T-helper 17 cell (primary cell): ENCODE measurements around the gene NBPF26. TPM values are rescaled to one million over a fixed set of nuclear protein-coding genes. Genes with fewer than 3 reads are reported as not detected.
"Not testable (repeated sequence)": the region's sequence is repeated elsewhere in the genome, so short reads cannot be mapped to it uniquely, and the experiment has no call there.

Source experiments
- ATAC-seq: fragments of 150-1000 bp; cut with Tn5 transposase; 2 replicates; pipeline ENCODE4 v1.10.0; 2021; ENCODE audit warnings: mild to moderate bottlenecking, moderate library complexity
- DNase-seq, 3 donors: peaks; one replicate each; pipeline versions ENCODE4 v3.0.0 to v3.0.0-alpha.2; 2020 to 2021
- H3K9me3 ChIP-seq: one replicate; pipeline ENCODE4 v1.7.0; 2013; ENCODE audit warnings: low read length, mild to moderate bottlenecking; ENCODE audit not compliant: control insufficient read depth, poor library complexity, severe bottlenecking
- H3K27ac Mint-ChIP-seq: one replicate; pipeline ENCODE4 v1.8.0; 2022; ENCODE audit warnings: mild to moderate bottlenecking, moderate library complexity, mixed read lengths
- H3K27me3 Mint-ChIP-seq: one replicate; pipeline ENCODE4 v1.8.0; 2022; ENCODE audit warnings: mixed read lengths
- H3K36me3 Mint-ChIP-seq: one replicate; pipeline ENCODE4 v1.8.0; 2022; ENCODE audit warnings: low read depth, mixed read lengths
- H3K4me1 Mint-ChIP-seq: one replicate; pipeline ENCODE4 v1.8.0; 2022; ENCODE audit warnings: mild to moderate bottlenecking, mixed read lengths
- H3K4me3 Mint-ChIP-seq: one replicate; pipeline ENCODE4 v1.8.0; 2022; ENCODE audit warnings: mild to moderate bottlenecking, moderate library complexity, mixed read lengths
- total RNA-seq, 4 donors: library from RNA in 2 of 4; stranded (reverse) in 2 of 4; gene quantifications; one replicate each; pipeline ENCODE4 v1.2.3 and lab custom pipeline; 2022 to 2026

NBPF26 gene
- 10 to 100 TPM; 23.9 to 36.3 TPM for total RNA-seq
- total RNA-seq (lab: John Stamatoyannopoulos, UW), result 27.7 to 51.8 reads per million in 2 donors

DNA sequence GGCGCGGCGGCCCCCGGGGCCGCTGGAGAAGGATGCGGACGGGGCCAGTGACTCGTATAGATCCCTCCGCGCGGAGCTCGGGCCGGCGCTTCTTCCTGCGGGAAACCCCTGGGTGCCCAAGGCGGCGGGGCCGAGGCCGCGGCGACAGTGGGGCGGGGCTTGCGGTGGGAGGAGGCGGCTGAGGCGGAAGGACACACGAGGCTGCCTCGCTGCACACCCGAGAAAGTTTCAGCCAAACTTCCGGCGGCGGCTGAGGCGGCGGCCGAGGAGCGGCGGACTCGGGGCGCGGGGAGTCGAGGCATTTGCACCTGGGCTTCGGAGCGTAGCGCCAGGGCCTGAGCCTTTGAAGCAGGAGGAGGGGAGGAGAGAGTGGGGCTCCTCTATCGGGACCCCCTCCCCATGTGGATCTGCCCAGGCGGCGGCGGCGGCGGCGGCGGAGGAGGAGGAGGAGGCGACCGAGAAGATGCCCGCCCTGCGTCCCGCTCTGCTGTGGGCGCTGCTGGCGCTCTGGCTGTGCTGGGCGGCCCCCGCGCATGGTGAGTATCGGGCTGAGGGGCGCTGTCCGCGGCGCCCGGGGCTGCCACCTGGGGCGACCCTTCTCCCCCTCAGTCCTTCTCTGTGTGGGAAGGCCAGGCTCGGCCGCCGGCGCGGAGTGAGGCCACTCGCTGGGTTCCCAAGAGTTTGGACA, at the start of gene NBPF26:
NBPF26 (plus strand) TSS at position 231 of the 688 bp plus-strand sequence.
- ATAC-seq (peak; percentile 59), DNase-seq (peak; percentile 16 to 78 (median 65))
- not testable (repeated sequence) for H3K4me3 Mint-ChIP-seq, H3K36me3 Mint-ChIP-seq, H3K4me1 Mint-ChIP-seq, H3K27ac Mint-ChIP-seq, H3K27me3 Mint-ChIP-seq, H3K9me3 ChIP-seq

DNA sequence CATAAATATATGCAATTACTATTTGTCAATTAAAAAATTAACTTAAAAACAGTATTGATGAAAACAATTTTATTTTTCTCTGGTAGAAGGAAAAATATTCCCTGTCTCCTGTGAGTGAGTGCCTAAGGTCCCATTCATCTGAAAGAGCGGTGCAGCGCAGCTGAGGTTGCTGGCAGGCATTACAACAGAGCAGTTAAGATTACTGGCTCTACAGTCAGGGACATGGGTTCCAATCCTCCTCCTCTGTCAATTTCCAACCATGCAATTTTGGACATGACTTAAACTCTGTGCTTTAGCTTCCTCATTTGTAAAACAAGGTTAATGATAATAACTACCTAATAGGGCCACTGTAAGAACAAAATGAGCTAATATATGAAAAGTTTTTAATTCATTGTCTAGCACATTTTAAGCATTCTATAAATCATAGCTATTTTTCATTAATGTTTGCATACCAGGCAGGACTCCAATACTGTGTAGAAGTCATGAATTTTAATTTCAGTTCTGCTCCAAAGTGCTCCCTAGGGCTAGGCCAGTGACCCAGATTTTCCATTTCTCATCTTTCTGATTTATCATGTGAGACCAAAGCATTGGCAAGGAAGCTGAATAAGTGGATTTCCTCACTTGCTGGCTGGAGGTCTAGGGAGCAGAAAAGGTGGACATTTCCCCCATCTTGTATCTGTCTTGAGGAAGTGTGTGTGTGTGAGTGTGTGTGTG, 43.5 kb upstream of the NBPF26 start:
- DNase-seq, H3K36me3 Mint-ChIP-seq, H3K9me3 ChIP-seq, H3K4me3 Mint-ChIP-seq, ATAC-seq, H3K4me1 Mint-ChIP-seq, H3K27ac Mint-ChIP-seq, H3K27me3 Mint-ChIP-seq: not testable (repeated sequence)

DNA sequence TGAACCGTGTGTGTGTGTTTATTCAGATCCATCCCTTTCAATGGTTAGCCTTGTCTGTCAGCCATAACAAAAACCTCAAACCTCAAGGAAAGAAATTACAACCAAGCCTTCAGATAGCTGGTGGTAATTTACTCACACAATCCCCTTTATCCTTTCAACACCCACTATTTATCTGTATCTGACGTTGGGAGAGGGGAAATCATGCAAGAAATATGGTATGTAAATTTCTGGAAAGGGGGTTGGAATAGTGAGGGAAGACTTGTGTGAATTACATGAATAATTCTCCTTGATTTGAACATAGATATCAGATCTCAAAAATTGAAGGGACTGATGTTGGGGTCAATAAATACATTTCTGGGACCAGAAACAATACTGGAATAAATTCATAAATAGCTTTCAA, 42.8 kb upstream of the NBPF26 start:
- DNase-seq, H3K27me3 Mint-ChIP-seq, H3K36me3 Mint-ChIP-seq, H3K4me1 Mint-ChIP-seq, H3K4me3 Mint-ChIP-seq, H3K9me3 ChIP-seq, ATAC-seq, H3K27ac Mint-ChIP-seq: not testable (repeated sequence)

DNA sequence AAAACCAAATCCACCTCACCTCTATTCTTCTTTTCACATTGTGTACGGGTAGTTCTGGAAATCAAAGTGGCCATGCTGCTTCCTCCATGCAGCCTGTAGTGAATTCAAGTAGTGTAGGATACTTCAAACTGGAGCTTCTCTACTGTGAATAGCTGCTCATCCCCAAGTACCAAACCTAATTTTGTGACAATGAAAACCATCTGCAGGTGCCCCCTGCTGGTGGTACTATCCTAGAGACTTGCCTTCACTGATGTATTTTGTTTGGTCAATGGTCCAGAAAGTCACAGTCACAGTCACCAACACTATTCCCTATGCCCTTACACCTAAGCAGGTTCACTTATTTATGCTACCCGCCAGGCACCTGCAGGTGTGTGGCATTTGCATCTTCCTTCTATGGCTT, 39.3 kb upstream of the NBPF26 start:
- H3K4me3 Mint-ChIP-seq, H3K9me3 ChIP-seq, H3K4me1 Mint-ChIP-seq, H3K36me3 Mint-ChIP-seq, H3K27ac Mint-ChIP-seq, H3K27me3 Mint-ChIP-seq, DNase-seq: not testable (repeated sequence)
- peak; percentile 70 for ATAC-seq

DNA sequence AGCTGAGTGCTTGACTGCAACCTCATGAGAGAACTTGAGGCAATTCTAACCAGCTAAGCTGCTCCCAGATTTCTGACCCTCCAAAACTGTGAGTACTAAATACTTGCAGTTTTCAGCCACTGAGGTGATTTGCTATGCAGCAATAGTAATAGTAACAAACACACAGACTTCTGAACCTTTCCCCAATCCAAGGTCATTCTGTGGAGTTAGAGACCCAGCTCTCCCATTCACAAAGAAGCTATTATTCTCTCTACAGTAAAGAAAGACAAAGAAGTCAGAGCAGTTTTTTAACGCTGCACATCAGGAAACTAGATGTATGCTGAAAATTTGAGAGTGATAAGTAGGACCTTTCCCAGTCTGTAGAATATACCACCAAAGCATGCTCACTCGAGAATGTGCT, 38.1 kb upstream of the NBPF26 start:
- not testable (repeated sequence) for H3K4me3 Mint-ChIP-seq, H3K36me3 Mint-ChIP-seq, H3K4me1 Mint-ChIP-seq, DNase-seq, ATAC-seq, H3K27ac Mint-ChIP-seq, H3K27me3 Mint-ChIP-seq, H3K9me3 ChIP-seq

DNA sequence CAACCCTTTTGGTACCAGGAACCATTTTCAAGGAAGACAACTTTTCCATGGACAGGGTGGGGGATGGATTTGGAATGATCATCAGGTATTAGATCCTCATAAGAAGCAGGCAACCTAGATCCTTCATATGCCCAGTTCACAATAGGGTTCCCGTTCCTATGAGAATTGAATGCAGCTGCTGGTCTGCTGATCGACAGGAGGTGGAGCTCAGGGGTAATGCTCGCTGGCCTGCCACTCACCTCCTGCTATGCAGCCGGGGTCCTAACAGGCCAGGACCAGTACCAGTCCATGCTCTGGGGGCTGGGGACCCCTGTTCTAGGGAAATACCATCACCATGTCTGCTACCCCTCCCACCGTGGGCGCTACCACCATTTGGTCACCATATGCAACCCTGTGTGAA, 36.5 kb upstream of the NBPF26 start:
- not testable (repeated sequence) for H3K36me3 Mint-ChIP-seq, ATAC-seq, H3K4me1 Mint-ChIP-seq, H3K4me3 Mint-ChIP-seq, H3K27ac Mint-ChIP-seq, H3K9me3 ChIP-seq, DNase-seq, H3K27me3 Mint-ChIP-seq

DNA sequence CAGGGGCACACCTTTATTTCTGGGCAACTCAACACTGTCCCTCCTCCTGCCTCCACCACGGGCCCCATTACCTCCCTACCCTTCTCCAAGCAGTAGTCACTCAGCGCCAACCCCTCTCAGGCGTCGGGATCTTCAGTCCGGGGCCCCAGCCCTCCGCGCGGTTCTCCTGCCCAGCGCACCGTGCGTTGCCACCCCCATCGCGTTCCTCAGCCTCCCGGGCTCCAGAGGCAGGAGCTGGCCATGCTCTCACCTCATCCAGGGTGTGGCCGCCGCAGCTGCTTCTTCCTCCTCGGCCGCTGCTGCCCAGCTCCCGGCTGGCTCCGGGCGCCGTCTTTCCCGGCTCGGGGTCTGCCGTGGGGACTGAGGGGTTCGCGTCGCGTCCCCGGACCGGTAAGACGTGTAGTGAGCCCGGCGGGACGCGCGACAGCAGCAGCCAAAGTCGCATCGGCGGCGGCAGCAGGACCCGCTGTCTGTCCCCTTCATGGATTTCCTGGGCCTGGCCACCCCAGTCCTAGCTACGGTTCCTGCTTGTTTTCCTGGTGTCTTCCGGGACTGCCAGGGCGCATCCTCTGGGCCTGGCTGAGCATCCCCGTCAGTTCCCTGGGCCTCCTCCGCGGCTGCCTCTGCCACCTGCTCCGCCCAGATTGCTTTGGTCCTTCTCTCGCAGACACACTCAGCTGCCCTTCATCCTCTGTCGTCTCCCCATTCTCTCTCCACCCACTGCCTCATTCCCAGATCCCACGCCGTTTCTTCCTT, 22.8 kb upstream of the NBPF26 start:
- H3K9me3 ChIP-seq, H3K4me3 Mint-ChIP-seq, H3K4me1 Mint-ChIP-seq, H3K36me3 Mint-ChIP-seq, H3K27ac Mint-ChIP-seq, H3K27me3 Mint-ChIP-seq, ATAC-seq: not testable (repeated sequence)
- DNase-seq, result peak in 1 of 3 donors; percentile 2

DNA sequence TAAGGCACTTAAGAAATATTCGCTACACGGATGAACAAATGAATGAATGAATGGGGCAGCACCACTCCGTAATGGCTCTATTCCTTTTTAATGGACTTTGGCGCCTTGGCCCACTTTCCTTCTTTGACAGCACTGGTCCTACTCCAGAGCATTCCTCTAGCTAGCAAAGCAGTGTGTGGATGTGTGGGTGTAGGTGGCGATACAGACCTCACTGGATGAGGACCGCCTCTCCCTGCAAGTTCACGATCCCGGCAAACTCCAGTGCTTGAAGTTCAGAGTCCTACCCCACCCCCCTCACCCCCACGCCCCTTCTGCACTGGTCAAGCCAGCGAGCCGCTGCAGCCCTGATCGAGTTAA, 409 bp upstream of the NBPF26 start:
- not testable (repeated sequence) for H3K27ac Mint-ChIP-seq, H3K9me3 ChIP-seq, H3K27me3 Mint-ChIP-seq, DNase-seq, H3K4me3 Mint-ChIP-seq, H3K36me3 Mint-ChIP-seq, H3K4me1 Mint-ChIP-seq
- peak; percentile 25 for ATAC-seq

DNA sequence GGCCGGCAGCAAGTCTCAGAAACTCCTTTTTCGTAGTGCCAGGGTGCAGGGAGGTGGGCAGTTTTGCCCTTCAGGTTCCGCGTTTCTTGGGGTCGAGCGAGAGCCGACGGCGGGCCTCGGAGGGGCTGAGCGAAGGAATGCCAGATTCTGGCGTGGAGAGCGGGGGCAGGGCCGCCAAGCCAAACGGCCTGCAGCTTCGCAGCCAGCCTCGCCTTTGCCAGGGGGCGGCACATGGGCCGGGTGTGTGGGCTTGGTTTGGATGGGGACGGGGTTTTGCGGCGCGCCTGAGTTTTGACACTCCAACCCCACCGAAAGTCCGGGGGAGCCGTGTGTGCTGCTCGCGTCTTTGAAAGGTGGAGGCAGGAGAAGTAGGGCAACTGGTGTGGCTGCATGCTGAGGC, 762 bp downstream of the NBPF26 start:
- H3K27ac Mint-ChIP-seq, H3K27me3 Mint-ChIP-seq, H3K9me3 ChIP-seq, H3K4me3 Mint-ChIP-seq, H3K36me3 Mint-ChIP-seq, H3K4me1 Mint-ChIP-seq, ATAC-seq: not testable (repeated sequence)
- peak in 1 of 3 donors; percentile 2 for DNase-seq

DNA sequence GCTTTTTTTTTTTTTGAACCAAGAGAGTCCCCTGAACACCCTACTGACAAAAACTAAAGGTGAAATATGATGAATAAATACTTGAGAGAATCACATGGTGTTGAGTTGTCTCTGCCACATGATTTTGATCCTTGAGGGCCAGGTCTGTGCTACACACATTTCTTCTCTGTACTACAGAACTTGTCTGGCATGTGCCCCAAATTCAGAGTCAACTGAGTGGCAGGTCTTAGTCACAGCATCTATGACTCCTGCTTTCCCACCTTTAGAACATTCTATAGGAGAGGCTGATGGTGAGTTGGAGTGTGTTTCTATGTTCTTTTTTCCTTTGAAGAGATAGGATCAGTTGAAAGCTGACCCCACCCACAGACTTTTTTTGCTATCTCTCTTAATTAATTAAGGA, 5.1 kb downstream of the NBPF26 start:
- DNase-seq, H3K4me3 Mint-ChIP-seq, ATAC-seq, H3K9me3 ChIP-seq, H3K36me3 Mint-ChIP-seq, H3K27me3 Mint-ChIP-seq, H3K27ac Mint-ChIP-seq, H3K4me1 Mint-ChIP-seq: not testable (repeated sequence)

DNA sequence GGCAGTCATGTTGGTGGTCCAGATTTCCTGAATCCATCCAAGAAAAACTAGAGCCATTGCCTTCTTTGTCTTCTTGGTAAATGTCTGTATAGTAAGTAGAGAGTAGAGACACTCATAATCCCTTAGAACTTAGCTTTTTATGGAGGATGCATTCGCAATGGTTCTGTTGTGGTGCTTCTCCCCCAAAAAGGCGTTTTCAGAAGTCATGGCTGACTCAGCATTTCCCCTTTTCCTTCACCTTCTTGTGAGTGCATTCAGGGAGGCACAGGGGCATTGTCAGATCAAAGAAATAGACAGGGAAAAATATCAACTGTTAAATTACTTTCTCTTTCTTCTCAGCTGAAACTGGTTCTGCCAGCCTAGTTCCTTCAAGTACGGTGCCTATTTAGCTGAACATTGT, 45.3 kb downstream of the NBPF26 start:
- ATAC-seq, H3K4me3 Mint-ChIP-seq, H3K9me3 ChIP-seq, H3K27ac Mint-ChIP-seq, H3K4me1 Mint-ChIP-seq, DNase-seq, H3K27me3 Mint-ChIP-seq, H3K36me3 Mint-ChIP-seq: not testable (repeated sequence)

DNA sequence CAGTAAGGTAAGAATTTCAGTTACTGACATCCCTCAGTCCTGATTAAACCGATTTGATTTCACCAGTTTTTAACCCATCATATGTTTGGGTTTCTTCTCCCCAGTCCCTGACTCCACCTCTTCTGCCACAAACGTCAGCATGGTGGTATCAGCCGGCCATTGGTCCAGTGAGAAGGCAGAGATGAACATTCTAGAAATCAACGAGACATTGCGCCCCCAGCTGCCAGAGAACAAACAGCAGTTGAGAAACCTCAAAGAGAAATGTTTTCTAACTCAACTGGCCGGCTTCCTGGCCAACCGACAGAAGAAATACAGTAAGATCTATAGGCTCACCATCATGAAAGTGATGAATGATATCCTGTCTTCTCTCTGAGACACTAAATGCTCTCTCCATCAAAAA, 81.7 kb downstream of the NBPF26 start:
- ATAC-seq, H3K27ac Mint-ChIP-seq, H3K9me3 ChIP-seq, H3K4me1 Mint-ChIP-seq, H3K27me3 Mint-ChIP-seq, H3K4me3 Mint-ChIP-seq, H3K36me3 Mint-ChIP-seq: not testable (repeated sequence)
- peak in 1 of 3 donors; percentile 3 for DNase-seq

DNA sequence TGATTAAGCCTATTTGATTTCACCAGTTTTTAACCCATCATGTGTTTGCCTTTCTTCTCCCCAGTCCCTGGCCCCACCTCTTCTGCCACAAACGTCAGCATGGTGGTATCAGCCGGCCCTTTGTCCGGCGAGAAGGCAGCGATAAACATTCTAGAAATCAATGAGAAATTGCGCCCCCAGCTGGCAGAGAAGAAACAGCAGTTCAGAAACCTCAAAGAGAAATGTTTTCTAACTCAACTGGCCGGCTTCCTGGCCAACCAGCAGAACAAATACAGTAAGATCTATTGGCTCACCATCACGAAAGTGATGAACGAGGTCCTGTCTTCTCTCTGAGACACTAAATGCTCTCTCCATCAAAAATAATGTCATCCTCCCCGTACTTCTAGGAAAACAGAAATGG, 88.1 kb downstream of the NBPF26 start:
- not testable (repeated sequence) for H3K36me3 Mint-ChIP-seq, H3K4me3 Mint-ChIP-seq, H3K9me3 ChIP-seq, DNase-seq, ATAC-seq, H3K4me1 Mint-ChIP-seq, H3K27me3 Mint-ChIP-seq, H3K27ac Mint-ChIP-seq
